NCI-H146 (cell line): ENCODE data around the gene FCRL5.
"Not testable (repeated sequence)": the region's sequence is repeated elsewhere in the genome, so short reads cannot be mapped to it uniquely, and the experiment has no call there.

Source experiments
- DNase-seq: peaks from one replicate; lab custom pipeline; 2025; lab: John Stamatoyannopoulos, UW

The FCRL5 gene

DNA sequence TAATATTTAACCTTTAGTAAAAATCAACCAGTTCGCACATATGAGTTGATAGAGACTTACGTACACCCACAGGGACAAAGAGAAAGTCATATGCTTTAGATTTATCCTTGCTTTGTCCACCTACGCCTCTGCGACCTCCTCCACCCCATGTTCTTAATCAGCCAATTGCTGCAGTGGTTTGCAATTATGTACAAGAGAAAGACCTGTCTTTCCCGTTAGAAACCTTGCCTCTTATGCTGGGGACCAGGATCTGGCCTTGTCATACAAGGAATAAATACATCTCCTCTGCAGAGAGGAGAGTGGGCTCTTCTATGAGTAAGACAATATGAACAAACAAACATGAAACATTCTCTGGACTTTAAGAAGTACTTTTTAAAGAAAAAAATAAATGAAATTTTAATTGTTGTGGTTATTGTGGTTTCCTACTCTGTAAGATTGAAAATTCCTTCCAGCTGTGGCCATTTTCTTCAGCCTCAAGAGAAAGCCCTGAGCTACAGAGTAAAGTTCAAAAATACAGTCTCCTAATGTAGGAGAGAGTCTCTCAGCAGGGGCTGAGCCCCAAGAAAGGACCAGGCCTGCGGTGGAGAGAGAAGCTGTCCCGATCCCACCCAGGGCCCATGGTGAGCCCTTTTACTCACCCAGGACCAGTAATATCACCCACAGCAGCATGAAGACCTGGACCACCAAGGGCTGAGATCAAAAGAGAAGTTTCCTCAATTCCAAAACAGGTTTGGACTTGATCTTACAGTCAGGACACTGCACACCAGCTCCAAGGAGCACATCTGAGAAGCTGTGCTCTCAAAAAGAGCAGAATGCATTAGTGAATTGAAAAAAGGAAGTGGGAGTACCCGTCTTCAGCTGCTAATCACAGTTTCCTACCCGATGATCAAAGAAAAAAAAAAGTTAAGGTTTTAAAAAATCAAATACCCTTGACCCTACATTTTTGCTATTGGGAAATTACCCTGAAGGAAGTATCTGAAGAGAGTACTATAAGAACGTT, at the start of gene FCRL5:
FCRL5 (minus strand) TSS at position 822 of the 1,000 bp plus-strand sequence; CDS start at position 669, 153 bp downstream.
- DNase-seq = no peak

DNA sequence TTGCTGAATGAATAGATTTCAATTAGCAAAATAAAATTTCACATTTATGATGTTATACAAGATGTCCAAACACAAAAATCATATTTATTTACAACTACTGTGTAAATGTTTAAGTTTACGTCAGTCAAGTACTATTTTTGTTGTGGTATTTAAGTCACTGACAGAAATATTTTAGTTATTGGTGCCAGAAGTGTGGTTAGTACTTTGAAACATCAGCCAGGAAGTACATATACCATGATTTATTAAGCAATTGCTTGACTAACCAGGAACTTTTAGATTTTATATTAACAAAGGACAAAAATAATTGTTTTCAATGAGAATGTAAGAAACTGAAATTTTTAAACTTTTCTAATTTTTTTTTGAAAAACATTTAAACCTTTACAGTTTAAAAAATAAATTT, 47.9 kb upstream of the FCRL5 start:
- no peak for DNase-seq

DNA sequence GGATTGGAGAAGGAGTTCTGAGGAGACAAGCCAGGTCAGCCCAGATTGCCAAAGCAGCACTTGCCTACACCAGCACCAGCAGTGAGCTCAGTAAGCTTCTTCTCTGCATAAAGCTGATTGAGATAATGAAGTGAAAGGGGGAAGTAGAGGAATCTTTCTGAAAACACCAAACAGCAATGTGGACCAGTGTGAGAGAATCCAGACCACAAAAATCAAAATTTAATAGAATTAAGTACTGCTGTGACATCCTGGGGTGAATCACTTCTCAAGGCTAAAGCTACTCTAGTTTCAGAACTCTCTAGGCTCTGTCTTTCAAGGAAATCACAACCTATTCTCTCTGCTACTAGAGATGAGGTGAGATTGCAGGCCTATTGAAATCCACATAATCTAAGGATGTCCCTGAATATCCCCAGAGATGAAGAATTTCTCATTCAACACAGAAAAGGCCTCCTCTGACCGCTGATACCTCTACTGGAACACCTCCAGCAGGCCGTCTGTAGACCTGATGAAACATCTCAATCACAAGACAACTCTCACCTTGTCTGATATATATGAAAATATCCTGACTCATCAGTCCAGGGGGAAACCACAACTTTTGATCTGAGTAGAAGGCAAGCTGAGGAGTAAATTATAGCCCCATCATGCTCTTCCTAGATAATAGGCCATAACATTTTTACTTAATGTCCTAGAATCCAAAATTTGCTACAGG, 45.8 kb upstream of the FCRL5 start, which contains the start of gene FCRL4:
FCRL4 (minus strand) TSS at position 127 of the 709 bp plus-strand sequence. CDS start 141 bp downstream, outside the sequence.
- no peak for DNase-seq

DNA sequence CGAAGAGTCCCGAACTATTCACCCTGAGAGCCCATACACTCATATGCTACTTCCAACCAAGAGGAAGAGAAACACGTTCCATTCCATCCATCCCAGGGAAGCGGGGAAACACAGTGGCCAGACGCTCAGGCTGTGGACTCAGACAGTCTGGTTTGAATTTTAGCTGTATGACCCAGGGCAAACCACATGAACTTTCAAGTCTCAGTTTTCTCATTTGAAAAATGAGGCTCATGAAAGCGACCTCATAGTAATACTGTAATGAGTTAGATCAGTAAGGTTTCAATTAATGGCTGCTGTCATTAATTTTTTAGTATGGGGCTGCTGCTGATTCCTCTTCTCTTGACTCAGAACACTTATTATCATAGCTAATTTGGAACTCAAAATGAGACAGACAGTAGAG, 44.1 kb upstream of the FCRL5 start:
- DNase-seq = no peak

DNA sequence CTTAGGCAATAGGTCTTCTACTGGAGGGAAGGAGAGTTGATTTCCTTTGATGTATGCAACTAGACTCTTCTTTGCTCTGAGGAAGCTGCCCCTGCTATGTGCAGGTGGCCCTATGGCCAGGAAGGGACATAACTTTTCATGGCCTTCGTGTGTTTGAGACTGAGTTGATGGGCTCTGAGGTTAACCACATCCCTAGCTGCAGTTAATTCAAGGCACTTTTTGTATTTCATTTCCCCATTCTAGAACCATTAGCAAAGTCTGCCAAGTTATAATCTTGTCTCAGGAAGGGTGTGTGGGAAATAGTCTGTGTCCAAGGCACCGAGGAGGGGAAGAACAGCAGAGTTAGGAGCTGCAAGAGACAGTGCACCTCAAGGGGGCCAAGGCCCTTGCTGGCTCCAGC, 43.0 kb upstream of the FCRL5 start:
- DNase-seq = no peak

DNA sequence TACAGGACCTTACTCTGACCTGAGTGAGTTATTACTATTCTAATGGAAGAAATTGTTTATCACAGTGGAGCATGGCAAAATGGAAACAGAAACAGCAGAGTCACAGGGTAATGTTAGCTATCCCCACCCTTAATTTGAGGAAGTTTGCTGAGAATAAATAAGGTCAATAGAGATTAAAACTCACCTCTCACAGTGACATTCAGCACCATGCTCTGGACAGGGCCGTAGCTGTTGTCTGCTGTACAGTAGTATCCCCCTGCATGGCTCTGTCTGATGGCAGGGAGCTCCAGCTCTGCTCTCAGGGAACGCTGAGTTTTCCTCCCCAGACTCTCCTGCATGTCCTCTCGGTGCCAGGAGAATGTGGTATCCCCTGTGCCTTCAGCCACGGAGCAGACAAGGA, 33.7 kb upstream of the FCRL5 start:
- DNase-seq = no peak

DNA sequence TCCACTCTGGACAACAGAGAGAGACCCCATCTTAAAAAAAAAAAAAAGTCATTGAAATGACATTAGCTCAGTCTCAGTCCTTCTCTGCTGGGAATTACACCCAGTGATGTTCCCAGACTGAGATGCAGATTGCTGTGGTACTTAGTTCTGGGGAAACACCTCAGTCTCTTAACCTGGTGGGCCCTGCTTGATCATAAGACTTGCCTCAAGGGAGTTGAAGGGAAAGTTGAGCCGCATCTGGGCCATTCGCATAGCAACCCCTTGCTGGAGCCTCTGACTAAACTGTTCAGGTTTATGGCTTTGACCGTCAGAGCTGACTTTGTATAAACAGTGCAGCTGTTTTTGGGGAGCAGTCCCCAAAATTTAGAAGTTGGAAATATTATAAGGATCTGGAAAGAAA, 32.2 kb upstream of the FCRL5 start:
- DNase-seq = no peak

DNA sequence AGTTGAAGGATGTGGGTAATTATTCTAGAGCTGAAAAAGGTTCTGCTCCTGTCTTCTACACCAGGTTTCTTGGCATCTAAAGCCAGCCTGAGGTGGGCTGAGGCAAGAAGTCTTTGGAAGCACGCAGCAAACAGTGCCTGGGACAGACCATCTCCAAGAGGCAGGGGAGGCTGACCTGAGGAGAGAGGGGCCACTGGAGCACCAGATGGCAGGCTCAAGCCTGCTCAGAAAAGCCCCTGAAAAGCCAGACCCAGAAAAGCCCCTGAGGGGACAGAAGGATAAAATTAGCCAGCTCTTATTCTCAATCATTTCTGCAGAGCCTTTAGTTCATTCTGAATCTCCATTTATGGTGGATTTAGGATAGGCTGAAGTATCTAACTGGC, 28.5 kb upstream of the FCRL5 start:
- no peak for DNase-seq

DNA sequence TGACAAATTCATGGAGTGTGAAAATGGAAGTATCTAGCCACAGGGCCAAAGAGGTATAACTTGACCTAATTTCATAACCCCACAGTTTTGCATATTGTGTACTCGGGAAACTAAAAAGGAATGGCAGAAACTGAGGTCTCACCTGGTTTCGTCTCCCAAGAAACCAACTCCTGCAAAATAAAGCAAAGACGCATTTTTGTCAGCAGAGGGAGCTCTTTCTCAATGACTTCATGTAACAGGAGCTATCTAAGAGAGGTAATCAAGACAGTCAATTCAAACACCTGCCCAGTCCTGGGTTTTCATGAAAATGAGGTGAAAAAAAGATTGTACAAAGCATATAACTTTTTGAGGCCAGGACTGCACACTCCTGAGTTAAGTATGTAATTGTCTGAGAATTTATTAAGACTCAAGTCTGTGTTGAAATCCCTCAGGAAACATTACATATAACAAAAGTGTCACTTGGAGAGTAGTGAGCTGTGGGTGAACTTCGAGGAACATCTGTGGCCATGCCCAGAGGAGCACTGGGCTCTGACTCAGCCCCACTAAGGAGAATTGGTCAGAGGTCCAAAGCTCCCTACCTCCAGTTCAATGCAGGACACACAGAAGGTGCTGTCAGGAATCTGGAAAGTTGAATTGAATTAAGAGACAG, 28.0 kb upstream of the FCRL5 start:
- peak; percentile 40 for DNase-seq

DNA sequence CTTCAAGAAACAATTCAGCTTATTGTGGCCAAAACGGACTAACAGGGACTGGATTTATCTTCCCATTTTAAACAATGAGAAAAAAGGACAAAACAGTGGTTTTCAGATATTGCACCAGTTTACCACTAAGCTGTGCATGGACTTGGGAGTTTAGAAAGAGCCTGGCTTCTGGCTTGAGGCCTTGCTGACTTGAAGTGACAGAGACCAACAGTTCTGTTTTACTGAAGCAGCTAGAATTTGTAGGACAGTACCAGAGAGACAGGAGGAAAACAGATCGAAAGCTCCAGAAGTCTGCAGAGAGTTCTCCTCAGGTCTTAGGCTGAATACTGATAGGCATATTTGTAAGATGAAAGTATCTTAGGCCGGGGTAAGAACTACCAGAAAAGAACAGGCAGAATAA, 25.1 kb upstream of the FCRL5 start:
- DNase-seq = no peak

DNA sequence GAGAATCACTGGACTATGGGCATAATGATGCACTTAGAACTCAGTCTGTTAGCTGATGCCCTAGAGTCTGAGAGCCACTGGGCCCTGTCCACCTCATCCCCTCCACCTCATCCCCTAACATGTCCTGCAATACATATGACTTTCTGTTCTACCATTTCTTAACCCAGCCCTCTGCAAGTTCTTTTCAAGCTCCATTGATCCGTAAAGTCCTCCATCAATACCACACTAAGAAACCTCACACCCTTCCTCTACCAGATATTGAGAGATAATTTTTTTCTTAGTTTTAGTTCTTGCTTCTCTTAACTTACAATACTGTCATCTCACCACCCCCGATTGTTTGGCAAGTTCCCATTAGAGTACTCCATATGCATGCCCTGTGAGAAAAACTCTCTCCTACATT, 23.4 kb upstream of the FCRL5 start:
- DNase-seq = no peak

DNA sequence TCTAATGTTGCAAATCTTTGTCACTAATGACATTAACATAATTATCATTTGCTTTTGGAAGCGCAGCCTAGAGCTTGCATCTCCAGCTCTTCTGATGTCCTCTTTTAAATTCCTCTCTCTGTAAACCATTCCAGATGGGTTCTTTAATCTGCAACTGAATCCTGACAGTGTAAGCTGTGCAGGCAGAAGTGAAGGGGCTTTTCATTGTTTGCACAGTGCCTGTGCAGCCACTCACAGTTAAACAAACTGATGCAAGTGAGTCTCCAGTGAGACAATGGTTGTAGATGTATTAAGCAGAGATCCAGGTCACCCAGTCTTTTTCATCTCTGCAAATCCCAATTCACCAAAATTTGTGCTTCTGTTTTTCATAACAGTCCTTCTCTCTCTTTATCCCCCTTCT, 22.5 kb upstream of the FCRL5 start:
- DNase-seq = no peak

DNA sequence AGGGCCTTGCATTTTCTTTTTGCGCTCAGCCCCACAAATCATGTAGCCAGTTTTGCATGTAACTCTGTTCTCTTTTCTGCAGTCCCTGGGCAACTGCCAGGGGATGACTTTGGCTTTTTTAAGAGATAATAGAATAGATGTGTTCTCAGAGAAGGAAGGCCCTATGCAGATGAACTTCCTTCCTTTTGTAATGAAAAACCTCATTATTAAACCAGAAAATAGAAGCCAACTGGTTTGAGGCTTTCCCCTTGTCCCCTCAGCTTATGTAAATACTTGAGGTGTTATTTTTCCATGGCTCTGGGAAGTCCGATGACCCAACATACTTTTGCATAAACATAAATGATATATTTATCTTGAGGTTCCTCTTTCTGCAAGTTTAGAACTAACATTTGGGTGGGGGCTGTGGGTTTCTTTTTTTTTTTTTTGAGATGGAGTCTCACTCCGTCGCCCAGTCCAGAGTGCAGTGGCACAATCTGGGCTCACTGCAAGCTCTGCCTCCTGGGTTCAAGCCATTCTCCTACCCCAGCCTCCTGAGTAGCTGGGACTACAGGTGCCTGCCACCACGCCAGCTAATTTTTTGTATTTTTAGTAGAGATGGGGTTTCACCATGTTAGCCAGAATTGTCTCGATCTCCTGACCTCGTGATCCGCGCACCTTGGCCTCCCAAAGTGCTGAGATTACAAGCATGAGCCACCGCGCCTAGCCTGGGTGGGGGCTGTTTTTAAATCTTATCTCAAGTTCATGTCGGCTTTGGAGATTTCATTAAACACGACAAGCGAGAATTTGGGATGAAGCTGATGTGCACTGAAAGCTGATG, 14.4 kb upstream of the FCRL5 start:
- no peak for DNase-seq

DNA sequence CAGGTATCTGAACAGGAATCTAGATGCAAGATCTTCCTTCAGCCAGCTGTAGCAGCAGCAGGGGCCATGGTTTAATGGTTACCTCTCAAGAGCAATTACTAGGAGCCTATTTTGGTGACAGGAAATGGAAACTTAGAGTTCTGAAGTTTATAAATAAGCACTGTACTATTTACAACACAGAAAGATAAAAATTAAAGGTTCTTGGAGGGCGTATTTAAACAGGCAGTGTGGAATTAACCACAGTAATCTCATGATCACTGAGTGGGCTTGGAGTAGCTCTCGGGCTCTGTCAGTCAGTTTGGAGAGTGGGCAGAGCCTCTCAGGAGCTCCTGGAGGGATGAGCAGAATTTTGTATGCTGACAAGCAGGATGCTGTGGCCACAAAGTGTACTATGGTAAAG, 10.2 kb upstream of the FCRL5 start:
- DNase-seq = no peak

DNA sequence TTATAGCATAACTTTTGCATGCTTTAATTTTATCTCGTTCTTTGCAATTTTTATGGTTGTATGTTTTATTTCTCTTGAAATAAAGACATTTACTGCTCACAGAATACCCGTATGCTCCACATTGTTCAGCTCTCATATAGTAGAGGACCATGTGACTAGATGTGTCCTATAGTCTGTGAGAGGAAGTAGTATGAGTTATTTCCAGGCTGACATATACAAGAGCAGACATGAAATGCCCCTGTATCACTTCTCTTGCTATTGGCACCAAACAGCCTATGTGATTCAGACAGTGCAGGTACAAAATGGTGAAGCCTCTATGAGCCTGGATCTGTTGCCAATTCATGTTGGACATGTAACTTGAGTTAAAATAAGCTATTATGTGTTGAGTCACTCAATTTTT, 5.8 kb upstream of the FCRL5 start:
- DNase-seq = no peak

DNA sequence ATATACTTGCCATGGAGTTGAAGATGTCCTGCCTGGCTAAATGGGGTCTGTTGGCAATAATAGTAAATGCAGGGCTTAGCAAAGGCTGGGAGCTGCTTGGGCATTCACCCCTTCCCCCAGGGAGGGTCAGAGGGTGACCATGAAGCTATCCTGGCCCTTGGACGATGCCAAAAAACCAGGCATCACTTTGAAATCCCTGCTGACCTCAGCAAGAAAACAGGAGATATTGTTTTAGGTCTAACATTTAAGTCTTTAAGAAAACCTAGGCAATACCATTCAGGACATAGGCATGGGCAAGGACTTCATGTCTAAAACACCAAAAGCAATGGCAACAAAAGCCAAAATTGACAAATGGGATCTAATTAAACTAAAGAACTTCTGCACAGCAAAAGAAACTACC, 4.2 kb downstream of the FCRL5 start:
- not testable (repeated sequence) for DNase-seq

DNA sequence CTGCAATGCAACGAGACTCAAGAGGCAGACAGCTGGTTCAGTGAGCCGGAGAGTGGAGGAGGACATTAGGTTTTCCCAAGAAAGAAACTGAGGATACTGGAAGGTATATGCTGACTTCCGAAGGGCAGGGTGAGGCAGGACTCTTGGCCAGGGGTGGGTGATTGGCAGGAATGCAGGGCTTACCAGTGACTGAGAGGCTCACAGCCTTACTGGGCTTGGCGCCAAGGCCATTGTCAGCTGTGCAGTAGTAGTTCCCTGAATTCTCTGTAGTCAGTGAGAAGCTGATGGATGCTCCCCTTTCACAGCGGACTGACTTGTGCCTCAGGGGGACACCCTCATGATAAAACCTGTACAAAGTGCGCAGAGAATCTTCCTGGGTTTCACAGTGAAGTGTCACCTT, 9.6 kb downstream of the FCRL5 start:
- no peak for DNase-seq

DNA sequence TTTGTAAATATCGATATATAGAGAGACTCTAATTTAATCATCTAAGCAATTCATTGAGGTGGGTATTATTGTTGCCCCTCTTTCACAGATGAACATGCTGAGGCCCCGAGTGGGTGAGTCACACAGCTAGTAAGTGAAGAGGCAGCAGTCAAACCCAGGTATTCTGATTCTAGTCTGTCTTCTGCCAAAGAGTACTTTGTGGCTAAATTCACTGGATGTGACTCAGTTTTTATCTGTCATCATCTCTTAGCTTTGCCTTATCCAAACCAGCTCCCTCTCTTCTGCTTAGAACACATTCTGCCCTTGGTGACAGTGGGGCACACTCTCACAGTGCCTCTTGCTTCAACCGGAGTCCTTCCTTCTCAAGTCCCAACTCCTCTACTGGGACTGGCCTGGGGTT, 11.5 kb downstream of the FCRL5 start:
- no peak for DNase-seq

DNA sequence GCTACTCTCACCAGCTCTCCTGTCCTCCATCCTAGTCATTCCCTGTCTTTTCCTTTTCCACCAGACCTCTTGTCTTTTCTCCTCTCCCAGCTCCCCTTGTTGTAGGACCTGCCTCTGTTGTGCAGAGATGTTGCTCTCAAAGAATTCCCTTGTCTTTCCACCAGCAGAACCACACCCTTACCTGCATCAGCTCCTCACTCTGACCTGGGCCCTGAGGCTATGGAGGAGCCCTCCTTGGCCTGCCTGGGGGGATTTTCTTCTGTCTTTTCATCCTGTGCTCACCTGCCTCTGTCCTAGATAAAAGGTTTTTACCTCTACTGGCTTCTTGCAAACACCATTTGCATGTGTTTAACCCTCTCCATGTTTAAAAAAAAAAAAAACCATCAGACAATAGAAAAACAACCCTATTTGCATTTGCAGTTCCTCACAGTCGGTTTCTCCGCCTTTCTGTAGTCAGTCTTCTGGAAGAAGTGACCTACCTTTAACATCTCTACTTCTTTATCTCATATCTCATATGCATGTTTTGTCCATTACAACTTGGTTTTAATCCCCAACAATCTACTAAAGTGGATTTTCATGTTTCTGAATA, 12.1 kb downstream of the FCRL5 start:
- no peak for DNase-seq

DNA sequence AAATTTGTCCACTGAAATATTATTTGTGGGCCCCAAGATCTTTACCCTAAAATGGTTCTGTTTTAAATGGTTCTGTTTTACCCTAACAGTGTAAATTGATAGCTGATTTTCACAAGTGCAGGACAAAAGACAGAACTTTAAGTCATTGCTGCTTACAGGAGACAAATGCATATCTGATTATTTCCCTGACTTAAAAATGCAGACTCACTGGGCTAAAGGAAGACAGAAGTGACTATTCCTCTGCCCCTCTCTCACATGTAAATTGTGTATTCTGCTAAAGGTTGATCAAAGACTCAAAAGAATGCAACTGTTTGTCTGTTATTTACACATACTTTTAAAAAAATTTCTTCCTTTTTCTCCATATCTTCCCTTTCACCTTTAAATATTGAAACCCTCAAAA, 12.7 kb downstream of the FCRL5 start:
- DNase-seq = no peak

DNA sequence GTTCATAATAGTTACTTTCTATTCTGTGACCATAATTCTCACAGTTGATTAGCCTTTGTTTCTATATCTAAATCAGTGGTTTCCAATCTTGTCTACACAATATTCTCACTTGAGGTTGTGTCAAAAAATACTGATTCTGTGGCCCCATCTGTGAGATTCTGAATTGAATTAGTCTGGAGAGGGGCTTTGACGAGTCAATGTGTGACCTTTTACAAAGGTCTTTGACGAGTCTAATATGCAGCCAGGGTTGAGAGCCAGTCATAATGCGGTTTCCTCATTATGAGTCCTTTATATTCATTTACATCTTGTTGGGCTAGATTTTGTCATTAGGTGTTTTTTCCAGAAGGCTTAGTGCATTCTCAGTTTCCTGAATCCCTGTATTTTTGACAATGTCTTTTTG, 19.7 kb downstream of the FCRL5 start:
- DNase-seq = no peak
